Measurements from ENCODE around the gene KIAA1671.

DNA sequence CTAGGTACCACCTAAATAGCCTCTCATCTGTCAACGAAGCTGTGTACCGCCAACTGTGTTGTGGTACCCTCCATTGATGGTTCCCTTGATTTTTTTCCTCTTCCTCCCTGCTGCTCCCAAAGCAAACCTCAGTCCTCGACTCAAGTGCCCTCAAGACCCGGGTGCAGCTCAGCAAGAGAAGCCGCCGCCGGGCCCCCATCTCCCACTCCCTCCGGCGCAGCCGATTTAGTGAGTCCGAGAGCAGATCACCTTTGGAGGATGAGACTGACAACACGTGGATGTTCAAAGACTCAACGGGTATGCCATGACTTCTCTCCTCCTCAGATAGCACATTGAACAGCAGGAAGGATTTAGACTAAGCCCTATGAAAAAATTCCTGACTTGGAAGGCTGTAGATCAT is 224.7 kb downstream of the KIAA1671 start:
- TF ChIP-seq, protein P1, sequence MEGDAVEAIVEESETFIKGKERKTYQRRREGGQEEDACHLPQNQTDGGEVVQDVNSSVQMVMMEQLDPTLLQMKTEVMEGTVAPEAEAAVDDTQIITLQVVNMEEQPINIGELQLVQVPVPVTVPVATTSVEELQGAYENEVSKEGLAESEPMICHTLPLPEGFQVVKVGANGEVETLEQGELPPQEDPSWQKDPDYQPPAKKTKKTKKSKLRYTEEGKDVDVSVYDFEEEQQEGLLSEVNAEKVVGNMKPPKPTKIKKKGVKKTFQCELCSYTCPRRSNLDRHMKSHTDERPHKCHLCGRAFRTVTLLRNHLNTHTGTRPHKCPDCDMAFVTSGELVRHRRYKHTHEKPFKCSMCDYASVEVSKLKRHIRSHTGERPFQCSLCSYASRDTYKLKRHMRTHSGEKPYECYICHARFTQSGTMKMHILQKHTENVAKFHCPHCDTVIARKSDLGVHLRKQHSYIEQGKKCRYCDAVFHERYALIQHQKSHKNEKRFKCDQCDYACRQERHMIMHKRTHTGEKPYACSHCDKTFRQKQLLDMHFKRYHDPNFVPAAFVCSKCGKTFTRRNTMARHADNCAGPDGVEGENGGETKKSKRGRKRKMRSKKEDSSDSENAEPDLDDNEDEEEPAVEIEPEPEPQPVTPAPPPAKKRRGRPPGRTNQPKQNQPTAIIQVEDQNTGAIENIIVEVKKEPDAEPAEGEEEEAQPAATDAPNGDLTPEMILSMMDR (IDR thresholded peaks at IDR 0.05; ENCODE audit: low read length), result no peak
- no peak for TF ChIP-seq EZH2 (IDR thresholded peaks at IDR 0.05; ENCODE audit: borderline replicate concordance, low read length)
